Esophagus mucosa (tissue), 1 donor: ENCODE measurements around the gene COPRS. TPM values are rescaled to one million over a fixed set of nuclear protein-coding genes. Genes with fewer than 3 reads are reported as not detected.
"Not testable (repeated sequence)": the region's sequence is repeated elsewhere in the genome, so short reads cannot be mapped to it uniquely, and the experiment has no call there.

Experiments used
- ATAC-seq: fragments of 200-7000 bp; cut with Tn5 transposase; one replicate; pipeline ENCODE4 v1.9.1; 2020
- total RNA-seq: library from RNA; stranded (reverse); gene quantifications from one replicate; pipeline ENCODE4 v1.2.4, GENCODE V29; 2023
- donor health status: DM: yes; HTN: yes; CAD: no.

The COPRS gene
- total RNA-seq, 1 donor from 2014 or later, result 18.8 TPM

GRCh38 chr17:31843070-31843745, 15.8 kb downstream of the COPRS start:
- peak; percentile 10 for ATAC-seq

DNA sequence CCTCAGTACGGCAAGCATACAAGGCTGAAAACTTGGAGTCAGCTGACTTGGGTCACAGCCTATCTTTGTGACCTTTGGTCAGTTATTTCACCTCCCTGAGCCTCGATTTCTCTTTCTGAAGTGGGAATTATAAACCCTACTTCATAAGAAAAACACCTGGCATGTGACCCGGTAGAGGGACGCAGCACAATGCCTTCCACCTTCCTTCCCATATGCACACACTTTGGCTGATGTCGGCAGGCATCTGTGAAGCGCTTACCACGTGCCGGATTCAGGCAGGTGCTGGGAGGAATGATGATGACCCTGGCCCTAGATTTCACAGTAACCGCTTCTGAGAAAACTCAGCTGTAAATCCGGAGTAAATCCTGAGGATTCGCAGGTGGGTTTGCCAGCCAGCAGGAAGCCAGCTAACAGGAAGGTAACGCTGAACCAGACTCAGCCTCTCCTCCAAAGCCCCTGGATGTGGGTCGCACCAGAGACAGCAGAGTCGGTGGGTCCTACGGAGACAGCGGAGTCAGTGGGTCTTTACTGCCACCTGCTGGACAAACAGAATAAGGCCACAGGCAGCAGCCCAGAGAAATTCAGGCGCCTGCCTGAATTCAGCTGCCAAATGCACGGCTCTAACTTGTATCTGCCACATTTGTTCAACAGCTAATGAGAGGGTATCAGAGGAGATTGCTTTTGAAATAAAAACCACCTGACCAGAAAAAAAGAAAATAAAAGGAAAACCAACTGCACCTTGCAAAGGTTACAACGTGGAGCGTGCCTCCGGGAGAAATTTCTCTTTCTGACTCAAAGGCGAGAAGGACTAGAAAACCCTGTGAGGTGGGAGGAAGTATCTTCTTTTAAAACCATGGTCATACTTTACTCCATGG, 16.6 kb downstream of the COPRS start:
- ATAC-seq, result peak; percentile 81

- ATAC-seq, result no peak
These were observed 17.2 kb downstream of the COPRS start for GRCh38 chr17:31841850-31842194.

- no peak for ATAC-seq
These were observed 20.3 kb downstream of the COPRS start for GRCh38 chr17:31838636-31839225.

DNA sequence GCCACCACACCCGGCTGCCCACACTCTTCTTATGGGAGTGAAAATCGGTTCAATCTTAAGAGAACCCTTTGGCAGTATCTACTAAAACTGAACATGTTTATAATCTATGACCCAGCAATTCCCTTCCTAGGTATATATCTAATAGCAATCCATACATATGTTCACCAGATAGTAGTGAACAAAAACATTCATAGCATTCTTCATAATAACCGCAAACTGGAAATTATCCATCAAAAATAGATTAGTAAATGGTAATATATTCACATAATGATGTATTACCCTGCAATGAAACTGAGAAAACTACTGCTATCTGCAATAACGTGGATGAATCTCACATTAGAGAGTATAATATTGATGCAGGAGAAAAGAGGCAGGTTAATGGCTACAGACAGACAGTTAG, 23.1 kb downstream of the COPRS start:
- no peak for ATAC-seq

GRCh38 chr17:31834448-31834847, 24.6 kb downstream of the COPRS start:
- ATAC-seq, result no peak

DNA sequence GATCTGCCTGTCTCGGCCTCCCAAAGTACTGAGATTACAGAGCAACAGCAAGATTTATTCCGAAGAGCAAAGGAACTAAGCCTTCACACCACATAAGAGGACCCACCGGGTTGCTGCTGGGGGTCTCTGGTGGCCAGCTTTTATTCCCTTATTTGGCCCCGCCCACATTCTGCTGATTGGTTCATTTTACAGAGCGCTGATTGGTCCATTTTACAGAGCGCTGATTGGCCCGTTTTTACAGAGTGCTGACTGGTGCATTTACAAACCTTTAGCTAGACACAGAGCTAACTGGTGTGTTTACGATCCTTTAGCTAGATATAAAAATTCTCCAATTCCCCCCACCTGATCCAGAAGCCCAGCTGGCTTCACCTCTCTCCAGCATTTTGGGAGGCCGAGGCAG, 26.3 kb downstream of the COPRS start:
- ATAC-seq, result no peak

- ATAC-seq, result no peak
These were observed 27.8 kb downstream of the COPRS start for GRCh38 chr17:31830971-31831858.

DNA sequence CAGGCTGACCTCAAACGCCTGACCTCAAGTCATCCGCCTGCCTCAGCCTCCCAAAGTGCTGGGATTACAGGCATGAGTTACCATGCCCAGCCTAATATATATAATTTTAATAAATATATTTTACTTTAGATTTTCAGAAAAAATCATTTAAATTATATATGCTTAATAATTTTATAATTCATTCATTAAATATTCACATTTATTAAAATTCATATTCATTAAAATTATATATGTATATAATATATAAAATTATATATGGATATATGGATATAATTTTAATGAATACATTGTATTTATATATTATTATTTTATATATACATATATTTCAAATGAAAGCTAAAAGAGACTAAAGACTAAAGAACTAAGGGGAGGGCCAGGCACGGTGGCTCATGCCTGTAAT, 29.4 kb downstream of the COPRS start:
- ATAC-seq, result no peak

DNA sequence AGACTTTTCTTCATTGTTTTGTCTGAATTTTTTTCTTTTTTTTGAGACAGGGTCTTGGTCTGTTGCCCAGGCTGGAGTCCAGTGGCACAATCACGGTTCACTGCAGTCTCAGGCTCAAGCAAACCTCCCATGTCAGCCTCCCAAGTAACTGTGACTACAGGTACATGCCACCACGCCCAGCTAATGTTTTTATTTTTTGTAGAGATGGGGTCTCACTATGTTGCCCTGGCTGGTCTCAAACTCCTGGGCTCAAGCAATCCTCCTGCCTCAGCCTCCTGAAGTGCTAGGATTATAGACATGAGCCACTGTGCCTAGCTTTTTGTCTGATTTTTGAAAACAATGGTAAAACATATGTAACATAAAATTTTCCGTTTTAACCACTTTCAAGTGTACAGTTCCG, 30.1 kb downstream of the COPRS start:
- not testable (repeated sequence) for ATAC-seq

- ATAC-seq, result peak; percentile 87
These were observed 32.9 kb downstream of the COPRS start for GRCh38 chr17:31825961-31826691.

DNA sequence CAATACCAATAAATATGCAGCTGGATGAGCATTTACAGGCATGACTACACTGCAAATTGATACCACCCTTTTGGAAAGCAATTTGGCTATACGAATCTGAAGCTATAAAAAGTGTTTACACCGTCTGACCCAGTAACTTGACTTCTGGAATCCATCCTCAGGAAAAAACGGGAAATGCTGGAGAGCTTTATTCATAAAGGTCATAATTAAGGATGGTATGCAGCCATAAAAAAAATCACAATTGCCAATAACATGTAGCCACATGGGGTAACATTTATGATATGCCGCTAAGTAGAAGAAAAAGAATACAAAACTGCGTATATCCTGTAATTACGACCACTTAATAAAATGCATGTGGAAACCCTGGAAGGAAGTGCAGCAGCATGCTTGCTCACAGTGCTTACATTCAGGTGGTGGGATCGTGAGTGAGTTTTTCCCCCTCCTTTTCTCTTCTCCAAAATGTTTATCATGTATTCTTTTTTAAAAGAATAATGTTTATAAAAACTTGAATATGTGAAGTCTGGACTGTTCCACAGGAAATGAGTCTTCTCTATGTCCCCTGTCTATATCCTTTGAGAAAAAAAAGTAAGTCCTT, 34.2 kb downstream of the COPRS start:
- no peak for ATAC-seq

- no peak for ATAC-seq
These were observed 36.0 kb downstream of the COPRS start for GRCh38 chr17:31823014-31823413.

DNA sequence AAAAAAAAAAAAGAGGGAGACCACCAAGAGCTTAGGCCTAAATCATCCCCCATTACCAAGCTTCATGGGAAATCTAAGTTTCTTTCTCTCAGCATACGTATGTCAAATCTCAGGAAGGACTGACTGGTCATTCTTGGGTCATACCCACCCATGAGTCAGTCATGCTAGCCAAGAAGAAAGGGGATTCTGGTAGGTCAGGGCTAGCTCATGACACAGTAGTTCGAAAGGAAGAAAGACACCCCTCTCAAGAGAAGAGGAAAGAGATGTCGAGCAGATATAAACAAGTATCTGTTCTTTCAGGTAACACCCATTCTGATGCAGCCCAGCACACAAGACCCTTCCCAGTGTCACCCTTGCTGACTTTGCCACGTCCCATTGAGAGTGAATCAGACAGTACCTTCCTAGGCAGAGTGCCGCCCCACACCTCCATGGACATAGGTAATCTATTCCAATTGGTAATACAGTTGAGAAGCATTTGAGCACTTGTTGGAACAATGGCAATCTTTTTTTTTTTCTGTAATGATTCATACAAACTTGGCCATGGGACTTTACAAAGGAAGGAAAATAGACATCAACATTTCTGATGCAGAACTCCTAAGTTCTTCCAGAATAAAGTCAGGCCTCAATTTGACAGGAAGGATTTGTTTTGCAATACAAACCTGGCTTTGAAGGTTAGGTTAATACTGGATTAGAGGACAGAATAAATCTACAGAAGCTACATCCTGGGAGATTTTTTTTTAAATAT, 38.2 kb downstream of the COPRS start:
- ATAC-seq, result peak; percentile 22

GRCh38 chr17:31819578-31819977, 39.5 kb downstream of the COPRS start:
- ATAC-seq, result no peak

- not testable (repeated sequence) for ATAC-seq
These were observed 40.2 kb downstream of the COPRS start for GRCh38 chr17:31818863-31819262.

- no peak for ATAC-seq
These were observed 43.8 kb downstream of the COPRS start for GRCh38 chr17:31815212-31815730.

DNA sequence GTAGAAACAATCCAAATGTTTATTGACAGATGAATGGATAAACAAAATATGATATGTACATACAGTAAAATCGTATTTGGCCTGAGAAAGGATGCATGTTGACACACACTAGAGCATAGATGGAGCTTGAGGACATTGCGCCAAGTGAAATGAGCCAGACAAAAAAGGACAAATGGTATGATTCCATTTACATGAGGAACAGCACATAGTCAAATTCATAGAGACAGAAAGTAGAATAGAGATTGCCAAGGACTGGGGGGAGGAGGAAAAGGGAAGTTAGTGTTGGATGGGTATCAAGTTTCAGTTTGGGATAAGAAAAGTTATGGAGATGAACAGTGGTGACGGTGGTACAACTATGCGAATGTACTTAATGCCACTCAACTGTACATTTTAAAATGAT, 47.9 kb downstream of the COPRS start:
- no peak for ATAC-seq

DNA sequence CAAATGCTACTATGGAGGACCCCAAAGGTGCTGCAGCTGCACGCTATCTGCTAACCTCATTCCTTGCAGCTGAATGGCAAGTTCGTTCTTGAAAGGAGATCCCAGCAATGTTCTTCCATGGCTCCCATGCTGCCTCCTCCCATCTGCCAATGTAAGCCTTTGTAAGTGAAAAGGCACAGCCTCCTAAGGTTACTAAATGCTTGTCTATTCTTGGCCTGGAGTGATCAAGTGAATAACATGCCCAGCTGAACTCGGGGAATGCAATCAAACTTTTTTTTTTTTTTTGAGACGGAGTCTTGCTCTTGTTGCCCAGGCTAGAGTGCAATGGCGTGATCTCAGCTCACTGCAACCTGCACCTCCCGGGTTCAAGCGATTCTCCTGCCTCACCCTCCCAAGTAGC, 49.2 kb downstream of the COPRS start:
- not testable (repeated sequence) for ATAC-seq

DNA sequence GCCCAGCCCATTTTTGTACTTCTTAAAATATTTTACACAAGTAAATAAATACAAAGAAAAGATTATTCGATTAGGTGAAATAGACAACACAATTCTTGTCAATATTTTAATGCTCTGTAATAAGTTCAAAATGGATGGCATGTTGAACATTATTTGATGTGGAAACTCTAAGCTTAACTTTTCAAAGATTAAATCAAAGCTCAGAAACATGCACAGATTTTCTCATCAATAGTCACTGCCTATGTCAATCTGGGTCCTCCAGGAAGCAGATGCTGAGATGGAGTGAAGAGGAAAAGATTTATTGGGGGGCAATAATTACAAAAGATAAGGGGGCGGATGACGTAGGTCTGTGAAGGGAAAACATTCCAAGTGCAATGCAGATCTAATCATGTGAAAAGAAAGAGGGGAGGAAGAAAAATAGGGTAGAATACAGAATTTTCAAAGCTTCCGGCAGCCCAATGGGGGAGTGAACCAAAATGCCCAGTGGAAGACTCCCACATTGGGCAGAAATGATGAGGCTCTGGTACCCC, 50.5 kb downstream of the COPRS start:
- ATAC-seq, result no peak
